ENCODE data around the gene MIOX.

The MIOX gene

DNA sequence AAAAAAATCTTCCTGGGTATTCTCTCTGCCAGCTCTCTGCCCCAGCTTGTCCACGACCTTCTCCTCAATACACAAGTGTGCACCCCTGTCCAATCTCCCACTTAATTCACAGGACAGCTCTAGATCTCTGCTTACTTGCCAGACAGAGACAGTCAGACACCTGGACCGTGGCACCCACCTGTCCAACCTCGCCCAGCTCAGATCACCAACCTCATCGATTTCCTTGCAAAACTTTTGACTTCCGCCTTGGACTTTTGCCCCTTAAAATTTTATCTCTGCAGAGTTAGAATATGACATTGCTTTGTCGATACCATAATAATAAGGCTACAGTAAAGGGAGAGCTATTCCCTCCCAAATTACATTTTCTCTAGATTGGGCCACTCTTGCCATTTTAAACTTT, 10.4 kb downstream of the MIOX start:
- no peak for DNase-seq

DNA sequence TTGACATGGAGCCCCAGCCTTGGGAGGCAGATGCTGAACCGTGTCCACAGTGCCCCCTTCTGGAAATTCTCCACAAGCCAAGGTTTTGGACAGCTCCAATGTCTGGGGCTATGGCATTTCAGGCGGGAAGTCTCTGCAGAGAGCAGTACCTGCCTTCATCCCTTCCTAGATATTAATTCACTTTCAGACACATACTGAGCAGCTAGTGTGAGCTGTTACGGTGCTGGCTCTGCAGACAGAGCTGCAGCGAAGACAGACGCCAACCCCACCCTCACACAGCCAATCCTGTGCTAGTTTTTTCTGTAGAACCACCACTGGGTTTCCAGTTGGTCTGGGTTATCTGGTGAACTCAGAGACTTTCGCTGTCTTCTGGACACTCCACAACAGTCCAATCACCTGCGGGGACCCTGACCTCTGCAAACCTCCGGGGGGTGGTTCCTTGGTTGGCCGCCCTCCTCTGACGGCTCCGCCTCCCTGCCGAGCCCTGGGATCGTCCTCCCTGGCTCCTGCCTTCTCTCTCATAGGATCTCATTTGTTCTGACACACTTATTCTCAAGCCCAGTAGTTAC, 11.7 kb downstream of the MIOX start:
- DNase-seq, result peak; percentile 60

DNA sequence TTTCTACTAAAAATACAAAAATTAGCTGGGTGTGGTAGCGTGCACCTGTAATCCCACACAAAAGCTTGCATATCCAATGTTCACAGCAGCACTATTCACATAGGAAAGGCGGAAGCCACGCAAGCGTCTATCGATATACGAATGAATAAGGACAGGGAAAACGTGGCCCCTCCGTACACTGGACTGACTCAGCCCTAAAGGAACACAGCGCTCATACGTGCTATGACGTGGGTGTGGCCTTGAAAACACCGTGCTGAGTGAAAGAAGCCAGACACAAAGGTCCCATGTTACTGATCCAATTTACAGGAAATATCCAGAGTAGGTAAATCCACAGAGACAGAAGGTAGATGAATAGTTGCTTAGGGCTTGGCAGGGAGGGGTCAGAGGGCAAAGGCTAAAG, 13.8 kb downstream of the MIOX start:
- no peak for DNase-seq

GRCh38 chr22:50502096-50502495, 15.4 kb downstream of the MIOX start:
- no peak for DNase-seq

DNA sequence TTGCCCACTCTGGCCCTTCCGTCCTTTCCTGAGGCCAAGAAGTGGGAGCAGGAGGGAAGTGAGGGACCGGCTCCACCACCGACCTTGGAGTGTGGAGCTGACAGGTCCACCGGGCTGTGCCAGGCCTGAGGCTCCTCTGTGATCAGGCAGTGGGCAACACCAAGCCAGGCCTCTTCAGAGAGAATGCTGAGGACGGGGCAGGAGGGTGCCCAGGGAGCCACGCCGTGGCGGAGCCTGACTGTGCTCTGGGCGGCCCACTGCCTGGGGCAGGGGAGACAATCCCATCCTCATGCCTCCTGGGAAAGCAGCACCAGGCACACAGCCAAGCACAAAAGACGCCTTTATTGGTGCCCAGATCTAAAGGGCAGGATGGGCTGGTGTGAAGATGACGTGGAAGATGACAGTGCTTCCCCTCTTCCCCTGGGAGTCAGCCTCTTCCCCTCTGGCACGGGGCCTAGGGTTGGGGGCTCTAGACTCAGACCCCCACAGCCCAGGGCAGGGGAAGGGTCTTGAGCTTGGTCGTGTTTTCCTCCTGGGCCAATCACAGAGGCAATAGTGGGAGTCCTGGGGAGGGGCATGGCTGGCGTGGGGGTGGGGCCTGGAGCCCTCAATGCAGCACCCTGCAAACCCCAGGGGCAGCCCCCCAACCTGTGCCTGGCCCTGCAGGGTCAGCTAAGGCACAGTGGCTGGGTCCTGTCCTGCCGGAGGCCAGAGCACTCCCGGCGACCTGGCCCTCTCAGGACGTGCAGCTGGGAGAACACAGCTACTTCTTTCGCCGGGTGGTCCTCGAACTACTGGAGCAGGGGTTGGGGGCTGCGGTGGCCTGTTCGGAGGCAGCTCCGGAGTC, 16.2 kb downstream of the MIOX start:
- DNase-seq, result no peak

- DNase-seq, result no peak
Measured at GRCh38 chr22:50503475-50504145, 17.0 kb downstream of the MIOX start.

DNA sequence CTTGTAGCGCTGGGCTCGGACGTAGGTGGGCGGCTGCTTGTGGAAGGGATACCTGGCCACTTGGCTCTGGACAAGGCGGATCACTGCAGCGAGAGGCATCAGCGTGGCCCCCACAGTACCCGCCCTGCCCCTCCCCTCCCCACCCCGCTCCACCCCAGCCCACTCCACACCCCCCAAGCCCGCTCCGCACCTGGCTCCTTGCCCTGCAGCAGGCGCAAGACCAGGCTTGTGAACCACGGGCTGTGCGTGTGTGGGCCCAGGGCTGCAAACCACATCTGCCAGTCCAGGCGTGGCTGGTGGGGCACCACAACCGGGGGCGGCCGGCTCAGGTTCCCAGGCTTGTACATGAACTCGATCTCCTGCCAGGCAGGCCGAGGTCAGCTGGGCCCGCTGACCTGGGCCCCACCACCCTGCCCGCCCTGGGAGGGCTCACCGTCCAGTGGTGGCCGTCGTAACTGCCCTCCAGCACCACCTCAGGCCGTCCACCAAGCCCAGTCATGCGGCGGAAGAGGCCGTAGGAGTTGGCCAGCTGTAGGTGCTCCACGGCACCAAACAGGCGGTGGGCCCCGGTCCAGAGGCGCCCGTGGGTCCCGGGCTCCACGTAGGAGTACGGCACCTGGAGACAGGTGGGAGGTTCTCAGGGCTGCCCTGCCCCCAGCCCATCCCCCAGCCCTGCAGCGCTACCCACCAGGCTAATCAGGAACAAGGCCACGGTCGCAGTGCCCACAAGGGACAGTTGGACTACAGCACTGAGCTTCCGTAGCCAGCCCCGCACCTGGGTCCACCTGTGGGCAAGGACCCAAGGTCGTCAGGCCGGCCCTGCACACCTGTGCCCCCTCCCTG, 17.9 kb downstream of the MIOX start:
- DNase-seq, result no peak

DNA sequence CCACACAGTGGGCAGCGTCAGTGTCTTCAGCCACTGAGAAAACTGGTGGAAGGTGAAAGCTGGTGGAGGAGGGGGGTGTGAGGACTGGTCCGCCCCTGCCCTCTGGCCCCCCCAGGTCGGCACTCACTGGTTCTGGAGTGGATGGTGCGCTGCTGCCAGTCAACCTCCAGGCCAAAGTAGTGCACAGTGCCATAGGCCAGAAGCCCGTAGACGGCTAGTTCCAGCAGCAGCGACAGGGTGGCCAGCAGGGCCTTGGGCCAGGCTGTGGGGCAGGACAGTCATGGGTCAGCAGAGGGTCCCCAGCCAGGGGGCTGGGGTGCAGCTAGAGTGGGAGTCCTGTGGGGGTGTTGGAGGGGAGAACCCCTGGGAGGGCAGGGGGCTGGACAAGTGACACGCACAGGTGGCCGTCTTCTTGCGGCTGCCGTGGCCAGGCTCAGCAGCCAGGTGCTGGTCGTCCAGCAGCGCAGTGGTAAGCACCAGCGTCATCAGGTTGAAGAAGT, 18.7 kb downstream of the MIOX start:
- DNase-seq, result no peak

DNA sequence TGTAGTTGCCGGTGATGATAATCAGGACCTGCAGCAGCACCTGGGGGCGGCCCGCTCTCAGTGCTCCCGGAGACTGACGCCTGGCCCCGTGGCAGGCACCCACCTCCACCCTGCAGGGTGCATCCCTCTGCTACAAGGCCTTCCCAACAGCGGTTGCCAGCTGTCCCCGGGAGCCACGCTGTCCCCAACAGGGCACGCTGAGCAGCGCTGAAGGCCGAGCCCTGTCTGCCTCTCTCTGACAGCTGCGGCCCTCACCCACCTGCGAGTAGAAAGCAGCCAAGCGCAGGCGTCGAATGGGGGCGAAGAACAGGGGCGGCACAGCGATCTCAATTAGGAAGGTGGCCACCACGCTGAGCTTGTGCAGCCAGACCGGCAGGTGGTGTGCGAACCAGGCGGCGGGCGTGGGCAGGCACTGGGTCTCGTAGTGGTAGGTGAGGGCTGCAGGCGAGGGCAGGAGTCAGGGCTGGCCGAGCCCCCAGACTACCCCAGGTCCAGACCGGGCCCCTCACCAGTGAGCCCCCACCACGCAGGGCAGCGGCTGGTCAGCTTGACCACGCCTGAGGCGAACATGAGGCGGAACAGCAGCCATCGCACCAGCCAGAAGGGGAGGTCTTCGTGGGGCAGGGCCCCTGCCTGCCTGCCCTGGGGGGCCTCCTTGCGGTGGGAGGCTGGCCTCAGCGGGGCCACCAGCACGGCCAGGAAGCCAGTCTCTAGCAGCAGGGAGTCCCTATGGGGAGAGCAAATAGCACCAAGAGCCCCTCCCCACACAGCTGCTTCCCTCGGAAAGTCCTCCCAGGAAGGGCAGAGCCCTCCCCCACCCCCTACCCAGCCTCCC, 19.3 kb downstream of the MIOX start:
- no peak for DNase-seq

GRCh38 chr22:50506611-50507420, 20.2 kb downstream of the MIOX start:
- no peak for DNase-seq

DNA sequence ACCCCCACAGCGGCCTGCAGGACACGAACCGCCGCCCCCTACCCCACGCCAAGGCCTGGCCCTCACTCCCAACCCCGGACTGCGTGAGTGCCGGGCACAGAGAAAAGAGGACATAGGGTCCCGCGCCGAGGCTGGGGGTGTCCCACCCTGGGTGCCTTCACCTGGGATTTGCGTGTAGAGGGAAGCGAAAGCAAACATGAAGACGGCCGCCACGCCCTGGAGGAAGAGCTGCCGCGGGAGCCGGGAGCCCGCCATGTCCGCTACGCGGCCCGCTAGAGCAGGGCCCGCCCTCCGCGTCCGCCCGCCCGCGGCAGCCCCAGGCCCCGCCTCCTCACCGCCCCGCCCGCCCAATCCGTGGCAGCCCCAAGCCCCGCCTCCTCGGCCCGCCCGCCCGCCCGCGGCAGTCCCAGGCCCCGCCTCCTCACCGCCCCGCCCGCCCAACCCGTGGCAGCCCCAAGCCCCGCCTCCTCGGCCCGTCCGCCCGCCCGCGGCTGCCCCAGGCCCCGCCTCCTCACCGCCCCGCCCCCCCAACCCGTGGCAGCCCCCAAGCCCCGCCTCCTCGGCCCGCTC, 20.8 kb downstream of the MIOX start, which contains the start of gene LMF2:
Gene LMF2, minus strand, starts transcription at position 282 of the 570 bp plus-strand sequence. Its CDS starts 27 bp downstream, at position 255.
- DNase-seq, result peak; percentile 81

- peak; percentile 96 for DNase-seq
Measured at GRCh38 chr22:50507991-50508884, 21.6 kb downstream of the MIOX start, which contains the start of gene NCAPH2. Gene NCAPH2, plus strand, starts transcription at chr22:50508224. Its CDS starts 114 bp downstream, at chr22:50508338.

GRCh38 chr22:50508897-50509296, 22.2 kb downstream of the MIOX start:
- DNase-seq, result no peak

DNA sequence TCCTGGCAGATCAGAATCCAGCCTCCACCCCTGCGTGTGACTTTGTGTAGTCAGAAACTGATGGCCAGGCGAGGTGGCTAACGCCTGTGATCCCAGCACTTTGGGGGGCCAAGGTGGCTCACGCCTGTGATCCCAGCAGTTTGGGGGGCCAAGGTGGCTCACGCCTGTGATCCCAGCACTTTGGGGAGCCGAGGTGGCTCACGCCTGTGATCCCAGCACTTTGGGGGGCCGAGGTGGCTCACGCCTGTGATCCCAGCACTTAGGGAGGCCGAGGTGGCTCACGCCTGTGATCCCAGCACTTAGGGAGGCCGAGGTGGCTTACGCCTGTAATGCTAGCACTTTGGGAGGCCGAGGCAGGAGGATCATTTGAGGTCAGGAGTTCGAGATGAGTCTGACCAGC, 26.5 kb downstream of the MIOX start:
- DNase-seq, result no peak

DNA sequence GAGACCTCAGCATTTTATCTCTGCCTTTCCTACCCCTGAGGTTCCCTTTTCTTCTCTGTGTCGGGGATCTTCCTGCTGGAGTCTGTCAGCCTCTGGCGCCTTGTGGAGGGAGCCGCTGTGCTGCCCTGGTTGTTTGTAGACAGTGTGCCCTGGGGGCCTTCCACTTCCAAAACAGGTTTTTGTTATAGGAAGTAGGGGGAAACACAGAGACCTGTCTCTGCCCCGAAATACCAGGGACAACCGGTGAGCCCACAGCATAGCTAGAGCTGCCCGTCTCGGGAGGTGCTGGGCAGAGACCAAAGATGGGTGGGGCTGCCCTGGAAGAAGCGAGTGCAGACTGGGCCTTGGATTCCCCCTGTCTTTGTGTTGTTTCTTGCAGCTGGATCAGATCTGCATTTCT, 29.4 kb downstream of the MIOX start:
- DNase-seq, result no peak

GRCh38 chr22:50516891-50517290, 30.2 kb downstream of the MIOX start:
- DNase-seq, result no peak

GRCh38 chr22:50517495-50518260, 31.0 kb downstream of the MIOX start:
- no peak for DNase-seq

- no peak for DNase-seq
Measured at GRCh38 chr22:50518606-50519005, 31.9 kb downstream of the MIOX start.

GRCh38 chr22:50519151-50519550, 32.5 kb downstream of the MIOX start:
- no peak for DNase-seq

Measured in retina (tissue), 1 donor.